HEK293 (cell line): Measurements from ENCODE around the gene C3orf49.

Source experiments
- CTCF ChIP-seq: fragments of 450-650 bp; formaldehyde crosslinking; IDR thresholded peaks from 2 replicates; pipeline ENCODE4 v1.5.1; 2016; ENCODE audit warnings: missing biosample characterization, missing genetic modification characterization
- YY1 ChIP-seq: fragments of 450-650 bp; formaldehyde crosslinking; IDR thresholded peaks from 2 replicates; pipeline ENCODE4 v1.5.1; 2018; ENCODE audit warnings: missing biosample characterization, missing genetic modification characterization
- ZBTB6 ChIP-seq: fragments of 450-650 bp; formaldehyde crosslinking; IDR thresholded peaks from 2 replicates; pipeline ENCODE4 v1.5.1; 2017; ENCODE audit warnings: missing biosample characterization, missing genetic modification characterization
- ZNF692 ChIP-seq: fragments of 450-650 bp; formaldehyde crosslinking; IDR thresholded peaks from 2 replicates; pipeline ENCODE4 v1.5.1; 2016; ENCODE audit warnings: missing biosample characterization, missing genetic modification characterization

GRCh38 chr3:63807961-63808565 is 11.0 kb upstream of the C3orf49 start:
- TF ChIP-seq CTCF (tag by site-specific recombination) (no peak), YY1 (no peak), ZNF692 (tag by site-specific recombination) (no peak), ZBTB6 (tag by site-specific recombination) (no peak)
